DMS 273 treated with DMSO at 0.1 percent for 48 hours (cell line): ENCODE results near the gene FBXO48.
A peak's percentile ranks its signal among the peaks of the same experiment; 100 is the strongest.
"Not testable (repeated sequence)": the region's sequence is repeated elsewhere in the genome, so short reads cannot be mapped to it uniquely, and the experiment has no call there.

ENCODE experiments used
- DNase-seq: peaks from one replicate; lab custom pipeline; 2025; lab: John Stamatoyannopoulos, UW

The FBXO48 gene

DNA sequence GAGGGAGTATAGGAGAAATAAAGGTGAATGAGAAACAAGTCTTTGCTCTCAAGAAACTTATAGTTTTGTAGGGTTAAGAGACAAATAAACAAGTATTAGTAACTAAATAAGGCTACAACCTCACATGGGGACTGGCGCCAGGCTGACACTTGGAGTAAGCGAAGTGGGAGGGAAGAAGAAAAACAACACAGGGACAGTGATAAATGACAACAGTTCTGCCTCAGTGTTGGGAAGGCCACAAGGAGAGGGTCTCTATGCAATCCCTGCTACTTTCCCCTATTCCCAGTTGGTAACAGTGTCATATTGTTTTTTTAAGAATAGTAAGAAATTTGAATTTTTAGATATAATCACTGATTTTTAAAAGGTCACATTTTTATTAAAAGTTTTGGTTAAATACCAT is 4.3 kb upstream of the FBXO48 start:
- no peak for DNase-seq

- DNase-seq = no peak
Measured at GRCh38 chr2:68469935-68470334, 2.8 kb upstream of the FBXO48 start.

- no peak for DNase-seq
Measured at GRCh38 chr2:68468801-68469200, 1.7 kb upstream of the FBXO48 start.

GRCh38 chr2:68466778-68467076 is 367 bp downstream of the FBXO48 start:
- DNase-seq = no peak

DNA sequence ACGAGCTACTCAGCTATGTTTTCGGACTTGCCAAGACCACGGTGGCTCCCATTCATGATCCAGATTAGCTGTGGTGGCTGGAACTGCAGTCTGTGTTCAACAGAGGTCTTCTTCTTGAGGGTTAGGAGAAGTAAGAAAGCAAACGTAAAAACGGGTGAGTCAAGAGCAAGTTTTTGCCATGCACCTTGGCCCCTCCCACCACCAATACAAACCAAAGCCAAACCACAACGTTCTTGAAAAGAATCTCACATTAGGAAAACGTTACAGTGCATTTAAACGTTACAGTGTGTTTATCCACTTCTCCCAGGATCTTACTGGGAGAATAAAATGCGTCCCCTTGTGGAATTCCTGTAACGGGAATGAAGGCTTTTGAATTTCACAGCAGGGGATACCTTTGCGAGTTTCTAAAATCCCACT is 725 bp downstream of the FBXO48 start:
- DNase-seq = no peak

DNA sequence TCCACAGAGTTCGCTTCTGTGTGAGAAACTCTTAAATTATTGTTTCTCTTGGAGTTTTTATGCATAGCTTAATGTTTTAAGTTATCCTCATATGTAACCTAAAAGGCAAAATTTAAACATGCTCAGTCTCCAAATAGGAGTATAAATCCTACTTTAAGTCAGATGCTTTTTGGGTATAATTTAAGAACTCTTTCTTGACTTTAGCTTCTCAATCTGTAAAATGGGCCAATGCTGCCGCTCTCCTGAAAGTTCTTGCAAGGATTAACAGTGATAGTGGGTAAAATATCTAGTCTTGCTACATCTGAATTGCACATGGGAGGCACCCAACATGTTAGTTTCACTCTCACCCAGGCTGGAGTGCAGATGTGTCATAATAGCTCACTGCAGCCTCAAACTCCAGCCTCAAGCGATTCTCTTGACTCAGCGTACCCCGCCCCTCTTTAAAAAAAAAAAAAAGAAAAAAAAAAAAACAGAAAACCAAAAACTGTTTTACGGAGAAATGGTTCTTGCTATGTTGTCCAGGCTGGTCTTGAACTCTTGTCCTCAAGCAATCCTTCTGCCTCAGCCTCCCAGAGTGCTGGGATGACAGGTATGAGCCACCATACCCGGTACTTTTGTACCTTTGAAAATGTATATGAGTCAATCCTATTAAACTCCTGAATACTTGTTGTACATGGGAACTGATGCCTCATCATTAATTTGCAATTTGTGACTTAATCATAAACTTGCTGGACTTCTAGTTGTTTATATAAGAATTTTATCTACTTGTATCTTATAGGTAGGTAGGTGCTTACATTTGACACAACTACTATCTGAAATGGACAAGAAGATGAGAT is 1.8 kb downstream of the FBXO48 start:
- no peak for DNase-seq

DNA sequence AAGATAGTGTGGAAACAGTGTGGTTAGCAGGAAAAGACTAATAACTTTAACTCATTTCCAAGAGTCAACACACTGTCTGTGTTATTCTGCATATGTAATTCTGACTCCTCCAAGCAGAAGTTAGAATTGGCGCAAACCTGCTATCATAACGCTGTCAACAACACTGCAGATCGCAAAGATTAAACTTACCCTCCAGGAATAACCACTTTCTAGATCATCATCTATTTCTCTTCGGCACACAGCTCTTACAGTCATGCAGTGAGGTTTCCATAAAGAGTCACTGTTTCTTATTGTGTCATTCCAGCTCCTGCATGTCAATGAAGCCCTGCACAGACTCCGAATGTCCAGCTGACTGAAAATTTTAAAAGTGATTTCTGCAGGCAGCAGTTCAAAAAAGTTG is 2.4 kb downstream of the FBXO48 start:
- DNase-seq = no peak

GRCh38 chr2:68463287-68463877 is 3.7 kb downstream of the FBXO48 start:
- DNase-seq = peak; percentile 23

DNA sequence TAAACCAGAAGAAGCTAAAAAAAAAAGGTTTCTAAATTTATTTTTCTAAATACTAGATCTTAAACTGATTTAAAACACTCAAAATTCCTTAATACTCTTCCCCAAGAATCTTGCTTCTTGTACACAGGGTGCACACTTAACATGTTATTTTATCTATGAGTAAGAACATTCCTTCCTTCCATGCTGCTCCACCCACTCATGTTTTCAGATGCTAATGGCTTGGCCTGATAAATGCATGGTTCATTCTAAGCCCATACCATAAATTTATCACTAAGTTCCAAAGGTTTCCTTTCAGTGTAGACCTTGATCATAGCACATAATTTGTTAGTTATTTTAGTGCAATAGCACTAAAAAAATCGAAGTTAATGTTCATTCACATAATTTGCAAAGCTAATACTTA is 8.1 kb downstream of the FBXO48 start:
- no peak for DNase-seq

DNA sequence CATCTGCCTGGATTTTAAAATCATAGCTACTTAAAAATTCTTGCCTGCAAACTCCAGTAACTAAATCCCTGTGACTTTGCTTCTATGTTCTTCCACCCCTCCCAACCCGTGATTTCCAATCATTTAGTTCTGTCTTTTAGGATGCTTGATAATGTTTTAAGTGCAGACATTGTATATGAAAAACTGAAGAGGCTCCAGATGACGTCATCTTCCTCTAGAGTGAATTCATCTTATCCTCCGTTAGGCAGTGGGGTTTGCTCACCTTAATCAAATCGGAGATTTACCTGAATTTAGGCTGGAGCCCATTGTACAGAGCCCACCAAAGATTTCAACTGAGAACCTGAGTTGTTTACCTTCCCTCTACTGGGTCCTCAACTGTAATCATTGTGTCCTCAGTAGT is 10.9 kb downstream of the FBXO48 start:
- no peak for DNase-seq

- DNase-seq = no peak
Measured at GRCh38 chr2:68454719-68455118, 12.4 kb downstream of the FBXO48 start.

- no peak for DNase-seq
Measured at GRCh38 chr2:68453761-68454360, 13.2 kb downstream of the FBXO48 start.

DNA sequence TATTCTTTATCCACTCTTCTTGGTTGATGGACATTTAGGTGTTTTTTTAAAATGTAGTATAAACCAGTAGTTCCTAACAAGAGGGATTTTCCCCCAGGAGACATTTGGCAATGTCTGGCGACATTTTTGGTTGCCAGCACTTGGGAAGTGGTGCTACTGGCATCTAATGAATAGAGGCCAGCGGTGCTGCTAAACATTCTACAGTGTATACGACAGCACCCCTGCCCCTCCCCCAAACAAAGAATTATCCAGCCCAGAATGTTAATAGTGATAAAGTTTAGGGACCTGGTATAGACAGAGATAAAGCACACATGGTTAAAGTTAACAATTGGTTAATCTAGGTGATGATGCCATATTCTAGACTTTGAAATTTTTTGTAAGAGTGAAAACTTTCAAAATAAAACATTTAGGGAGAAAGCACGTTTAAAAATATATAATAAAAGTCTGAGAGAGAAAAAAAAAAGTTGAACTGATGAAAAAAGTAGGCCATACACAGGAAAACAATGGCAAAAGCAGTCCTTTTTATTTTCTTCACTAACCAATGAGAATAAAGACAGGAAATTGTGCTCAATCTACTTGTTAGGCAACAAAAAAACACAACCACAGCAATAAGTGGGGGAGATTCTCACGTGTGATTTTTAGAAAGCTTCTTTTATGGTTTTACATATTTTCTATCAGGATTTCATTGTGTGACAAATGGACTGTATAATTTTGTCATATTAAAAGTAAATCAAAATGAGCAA is 14.8 kb downstream of the FBXO48 start:
- DNase-seq = no peak

DNA sequence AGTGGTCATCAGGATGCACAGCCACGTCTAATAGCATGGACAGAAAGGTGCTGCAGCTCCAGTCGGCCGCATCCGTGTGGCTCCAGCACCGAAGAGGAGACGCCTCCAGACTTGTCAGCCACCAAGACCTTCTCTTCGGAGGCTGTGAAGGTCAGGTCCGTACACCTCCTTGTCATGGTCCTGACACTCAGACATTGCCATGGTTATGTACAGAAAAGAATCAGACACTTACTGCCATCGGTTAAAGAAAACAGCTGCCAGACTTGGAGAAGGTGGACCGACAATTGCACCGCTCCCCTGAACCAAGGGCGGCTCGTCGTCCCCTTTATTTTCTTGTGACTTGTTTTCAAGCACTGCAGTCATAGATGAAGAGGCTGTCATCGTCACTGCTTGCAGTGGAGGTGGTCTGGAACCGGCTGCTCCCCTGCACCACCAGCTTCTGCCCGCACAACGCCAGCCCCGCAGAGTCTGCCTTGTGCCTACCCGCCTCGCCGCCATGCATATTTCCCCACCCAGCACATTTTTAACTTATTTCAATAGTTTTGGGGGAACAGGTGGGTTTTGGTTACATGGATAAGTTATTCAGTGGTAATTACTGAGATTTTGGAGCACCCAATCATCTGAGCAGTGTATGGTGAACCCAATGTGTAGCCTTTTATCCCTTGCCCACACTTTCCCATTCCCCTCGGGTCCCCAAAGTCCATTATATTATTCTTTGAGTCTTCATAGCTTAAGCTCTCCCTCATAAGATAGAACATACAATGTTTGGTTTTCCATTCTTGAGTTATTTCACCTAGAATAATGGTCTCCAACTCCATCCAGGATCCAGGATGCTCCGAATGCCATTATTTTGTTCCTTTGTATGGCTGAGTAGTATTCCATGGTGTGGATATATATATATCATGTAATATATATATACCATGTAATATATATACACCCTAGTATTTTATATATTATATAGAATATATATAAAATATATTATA is 18.1 kb downstream of the FBXO48 start:
- DNase-seq = no peak

- no peak for DNase-seq
Measured at GRCh38 chr2:68447118-68447517, 20.0 kb downstream of the FBXO48 start.

DNA sequence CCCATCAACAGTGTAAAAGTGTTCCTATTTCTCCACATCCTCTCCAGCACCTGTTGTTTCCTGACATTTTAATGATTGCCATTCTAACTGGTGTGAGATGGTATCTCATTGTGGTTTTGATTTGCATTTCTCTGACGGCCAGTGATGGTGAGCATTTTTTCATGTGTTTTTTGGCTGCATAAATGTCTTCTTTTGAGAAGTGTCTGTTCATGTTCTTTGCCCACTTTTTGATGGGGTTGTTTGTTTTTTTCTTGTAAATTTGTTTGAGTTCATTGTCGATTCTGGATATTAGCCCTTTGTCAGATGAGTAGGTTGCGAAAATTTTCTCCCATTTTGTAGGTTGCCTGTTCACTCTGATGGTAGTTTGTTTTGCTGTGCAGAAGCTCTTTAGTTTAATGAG is 20.7 kb downstream of the FBXO48 start:
- not testable (repeated sequence) for DNase-seq

- no peak for DNase-seq
Measured at GRCh38 chr2:68441994-68442322, 25.1 kb downstream of the FBXO48 start.

- peak; percentile 67 for DNase-seq
Measured at GRCh38 chr2:68441179-68441993, 25.7 kb downstream of the FBXO48 start.

DNA sequence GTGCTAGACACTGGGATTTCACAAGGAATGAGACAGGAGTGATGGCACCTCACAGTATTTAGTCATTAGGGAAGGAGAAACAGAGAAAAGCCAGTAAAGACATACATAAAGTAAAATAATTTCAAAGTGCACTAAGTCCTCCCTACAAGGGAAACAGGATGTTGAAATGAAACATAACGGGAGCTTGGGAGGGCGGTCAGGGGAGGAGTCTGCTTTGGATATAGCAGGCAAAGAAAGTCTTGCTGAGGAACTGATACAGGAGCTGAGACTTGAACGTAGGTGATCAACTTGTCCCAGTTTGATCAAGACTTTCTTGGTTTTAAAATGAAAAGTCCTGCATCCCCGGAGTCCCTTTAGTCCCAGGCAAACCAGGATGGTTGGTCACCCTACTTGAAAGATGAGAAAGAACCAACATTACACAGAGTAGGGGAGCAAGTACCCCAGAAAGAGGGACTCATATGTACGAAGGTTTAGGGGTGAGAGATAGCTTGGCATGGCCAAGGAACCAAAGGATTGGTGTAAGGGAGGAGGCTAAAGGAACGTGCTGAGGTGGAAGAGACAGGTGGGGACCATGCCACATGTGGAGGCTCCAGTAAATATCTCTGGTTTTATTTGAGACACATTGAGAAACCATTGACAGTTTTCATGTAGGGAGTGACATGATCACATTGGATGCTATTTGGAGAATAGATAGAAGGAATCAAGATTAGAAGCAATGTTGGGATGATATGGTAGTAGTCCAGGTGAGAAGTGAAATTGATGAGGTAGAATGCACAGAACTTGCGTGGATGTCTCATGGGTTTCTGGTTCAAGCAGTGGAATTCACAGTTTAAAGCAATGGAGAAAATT is 28.4 kb downstream of the FBXO48 start:
- no peak for DNase-seq

GRCh38 chr2:68436270-68436669 is 30.8 kb downstream of the FBXO48 start:
- DNase-seq = no peak
